ENCODE data around the gene LAMB3. TPM values are rescaled to one million over a fixed set of nuclear protein-coding genes. Genes with fewer than 3 reads are reported as not detected.

Gene LAMB3
- total and polyA plus RNA-seq, 4 experiments from 2014 or later, result 0.18 to 0.69 (median 0.38) TPM; not detected in 1

GRCh38 chr1:209675565-209676154 lies 23.4 kb upstream of the LAMB3 start:
- CTCF ChIA-PET (ENCODE audit: partially characterized antibody), result interaction anchor here (1.6 to 3.6 kb wide), 3 partner anchors 12 to 107 kb away, joined by 5 to 26 read pairs (median 7); no protein-coding TSS in a partner anchor
- intact Hi-C loops (cut with micrococcal nuclease), result no loop called here
- POLR2A ChIA-PET (ENCODE audit: partially characterized antibody), result interaction anchor here (0.6 to 5.0 kb wide), 4 partner anchors 10 to 131 kb away, joined by 3 to 25 read pairs (median 3); no protein-coding TSS in a partner anchor
- H3K27ac ChIP-seq (ENCODE audit: low read depth, low read length), result no peak overlapping the region
- H3K36me3 ChIP-seq (ENCODE audit: insufficient read depth, low read length), result no peaks in the 10 kb centered on the region
- Mint-ChIP-seq H3K36me3 (no peaks in the 10 kb centered on the region), H3K4me3 (peak overlapping the region; percentile 64 to 90 (median 82)), H3K4me1 (peaks cover 38 to 69% (median 54%) of the 10 kb centered on the region in 4 donors), H3K27ac (peak overlapping the region in 5 of 7 donors; percentile 33 to 78 (median 37)), H3K9me3 (peaks cover 0 to 2% (median 0%) of the 10 kb centered on the region in 8 donors), H3K27me3 (peaks cover 8 to 14% of the 10 kb centered on the region in 2 donors)
- H3K9me3 ChIP-seq (ENCODE audit: control insufficient read depth in 1 of 2, low read length in 2 of 2), result no peaks in the 10 kb centered on the region
- H3K4me1 ChIP-seq (ENCODE audit: insufficient read depth, low read length), result peaks cover 50% of the 10 kb centered on the region
- no peaks in the 10 kb centered on the region for H3K27me3 ChIP-seq (ENCODE audit: insufficient read depth, low read length)
- no peak for DNase-seq
- peak overlapping the region in 1 of 2 donors; percentile 50 for H3K4me3 ChIP-seq (ENCODE audit: low read length in 2 of 2)

- H3K9me3 ChIP-seq (ENCODE audit: control insufficient read depth in 1 of 2, low read length in 2 of 2), result no peaks in the 10 kb centered on the region
- peak within 1 kb of the TSS; percentile 14 to 92 (median 36) for H3K27ac Mint-ChIP-seq
- intact Hi-C loops (cut with micrococcal nuclease), result no loop called here
Measured at GRCh38 chr1:209674957-209675564, 22.8 kb upstream of the LAMB3 start, which contains the start of gene G0S2. Gene G0S2 (plus strand): TSS chr1:209675412. CDS start chr1:209675685, 273 bp downstream.

GRCh38 chr1:209673631-209674417 lies 21.6 kb upstream of the LAMB3 start:
- no peak for DNase-seq
- H3K9me3 Mint-ChIP-seq, result peaks cover 0 to 4% (median 0%) of the 10 kb centered on the region in 8 donors
- no peaks in the 10 kb centered on the region for H3K9me3 ChIP-seq (ENCODE audit: control insufficient read depth in 1 of 2, low read length in 2 of 2)
- no peaks in the 10 kb centered on the region for H3K36me3 Mint-ChIP-seq
- no peaks in the 10 kb centered on the region for H3K36me3 ChIP-seq (ENCODE audit: insufficient read depth, low read length)
- H3K4me1 ChIP-seq (ENCODE audit: insufficient read depth, low read length), result peaks cover 50% of the 10 kb centered on the region
- H3K27me3 Mint-ChIP-seq, result peaks cover 8 to 13% of the 10 kb centered on the region in 2 donors
- ChIA-PET POLR2A (ENCODE audit: partially characterized antibody) (interaction anchor here (0.8 to 5.0 kb wide), 4 partner anchors 10 to 96 kb away, joined by 3 to 25 read pairs (median 4); no protein-coding TSS in a partner anchor), CTCF (ENCODE audit: partially characterized antibody) (interaction anchor here (0.6 to 3.6 kb wide), 8 partner anchors 9 to 108 kb away, joined by 3 to 26 read pairs (median 4); no protein-coding TSS in a partner anchor)
- peaks cover 38 to 75% (median 56%) of the 10 kb centered on the region in 4 donors for H3K4me1 Mint-ChIP-seq
- peak overlapping the region in 6 of 7 donors; percentile 30 to 93 (median 90) for H3K27ac Mint-ChIP-seq
- H3K4me3 ChIP-seq (ENCODE audit: low read length in 2 of 2), result no peak overlapping the region
- intact Hi-C loops (cut with micrococcal nuclease), result no loop called here
- peak overlapping the region in 6 of 8 donors; percentile 64 to 90 (median 84) for H3K4me3 Mint-ChIP-seq
- H3K27me3 ChIP-seq (ENCODE audit: insufficient read depth, low read length), result no peaks in the 10 kb centered on the region
- no peak overlapping the region for H3K27ac ChIP-seq (ENCODE audit: low read depth, low read length)

More at GRCh38 chr1:209674957-209675564, 22.8 kb upstream of the LAMB3 start, which contains the start of gene G0S2:
- Histone ChIP-seq H3K27ac (ENCODE audit: low read depth, low read length) (no peak within 1 kb of the TSS), H3K27me3 (ENCODE audit: insufficient read depth, low read length) (no peaks in the 10 kb centered on the region), H3K4me3 (ENCODE audit: low read length in 2 of 2) (peak within 1 kb of the TSS in 1 of 2 donors; percentile 50), H3K36me3 (ENCODE audit: insufficient read depth, low read length) (no peaks in the 10 kb centered on the region), H3K4me1 (ENCODE audit: insufficient read depth, low read length) (peaks cover 50% of the 10 kb centered on the region)
- Mint-ChIP-seq H3K4me3 (peak within 1 kb of the TSS; percentile 64 to 90 (median 82)), H3K4me1 (peaks cover 38 to 75% (median 56%) of the 10 kb centered on the region in 4 donors), H3K36me3 (no peaks in the 10 kb centered on the region), H3K9me3 (peaks cover 0 to 2% (median 0%) of the 10 kb centered on the region in 8 donors), H3K27me3 (peaks cover 8 to 13% of the 10 kb centered on the region in 2 donors)
- DNase-seq, result peak in 4 of 5 donors; percentile 7 to 38 (median 22)
- ChIA-PET CTCF (ENCODE audit: partially characterized antibody) (interaction anchor here (1.5 to 3.6 kb wide), 4 partner anchors 10 to 106 kb away, joined by 3 to 26 read pairs (median 6); no protein-coding TSS in a partner anchor), POLR2A (ENCODE audit: partially characterized antibody) (interaction anchor here (0.8 to 5.0 kb wide), 3 partner anchors 11 to 73 kb away, joined by 3 to 25 read pairs (median 3); no protein-coding TSS in a partner anchor)

- Mint-ChIP-seq H3K27ac (peak overlapping the region; percentile 62 to 93 (median 88)), H3K4me3 (peak overlapping the region in 6 of 8 donors; percentile 0 to 89 (median 54)), H3K9me3 (peaks cover 0 to 4% (median 0%) of the 10 kb centered on the region in 8 donors), H3K27me3 (peaks cover 8% of the 10 kb centered on the region in 2 donors), H3K36me3 (no peaks in the 10 kb centered on the region), H3K4me1 (peaks cover 38 to 75% (median 56%) of the 10 kb centered on the region in 4 donors)
- intact Hi-C loops (cut with micrococcal nuclease), result no loop called here
- Histone ChIP-seq H3K27me3 (ENCODE audit: insufficient read depth, low read length) (no peaks in the 10 kb centered on the region), H3K4me3 (ENCODE audit: low read length in 2 of 2) (no peak overlapping the region), H3K36me3 (ENCODE audit: insufficient read depth, low read length) (no peaks in the 10 kb centered on the region), H3K27ac (ENCODE audit: low read depth, low read length) (peak overlapping the region; percentile 25), H3K9me3 (ENCODE audit: control insufficient read depth in 1 of 2, low read length in 2 of 2) (no peaks in the 10 kb centered on the region), H3K4me1 (ENCODE audit: insufficient read depth, low read length) (peaks cover 50% of the 10 kb centered on the region)
- POLR2A ChIA-PET (ENCODE audit: partially characterized antibody), result interaction anchor here (0.9 to 5.0 kb wide), 3 partner anchors 13 to 97 kb away, joined by 3 to 25 read pairs (median 4); no protein-coding TSS in a partner anchor
- CTCF ChIA-PET (ENCODE audit: partially characterized antibody), result interaction anchor here (0.6 to 3.6 kb wide), 7 partner anchors 8 to 107 kb away, joined by 3 to 26 read pairs (median 3); no protein-coding TSS in a partner anchor
- peak; percentile 26 to 73 (median 43) for DNase-seq
Measured at GRCh38 chr1:209672705-209673630, 20.7 kb upstream of the LAMB3 start.

GRCh38 chr1:209670441-209671082 lies 18.3 kb upstream of the LAMB3 start:
- intact Hi-C loops (cut with micrococcal nuclease), result no loop called here
- ChIA-PET POLR2A (ENCODE audit: partially characterized antibody) (no interaction called here), CTCF (ENCODE audit: partially characterized antibody) (interaction anchor here (1.5 kb wide), 1 partner anchor 101 kb away, joined by 5 read pairs; no protein-coding TSS in a partner anchor)
- Mint-ChIP-seq H3K27me3 (peaks cover 3 to 4% of the 10 kb centered on the region in 2 donors), H3K4me1 (peaks cover 32 to 55% (median 43%) of the 10 kb centered on the region in 4 donors), H3K4me3 (peak overlapping the region in 1 of 8 donors; percentile 73), H3K9me3 (peaks cover 0 to 2% (median 0%) of the 10 kb centered on the region in 8 donors), H3K36me3 (no peaks in the 10 kb centered on the region), H3K27ac (peak overlapping the region in 2 of 7 donors; percentile 78 to 89)
- no peaks in the 10 kb centered on the region for H3K27me3 ChIP-seq (ENCODE audit: insufficient read depth, low read length)
- H3K36me3 ChIP-seq (ENCODE audit: insufficient read depth, low read length), result no peaks in the 10 kb centered on the region
- no peak overlapping the region for H3K4me3 ChIP-seq (ENCODE audit: low read length in 2 of 2)
- H3K9me3 ChIP-seq (ENCODE audit: control insufficient read depth in 1 of 2, low read length in 2 of 2), result no peaks in the 10 kb centered on the region
- no peak overlapping the region for H3K27ac ChIP-seq (ENCODE audit: low read depth, low read length)
- peaks cover 38% of the 10 kb centered on the region for H3K4me1 ChIP-seq (ENCODE audit: insufficient read depth, low read length)
- no peak for DNase-seq

All from CD4-positive, alpha-beta memory T cell (primary cell).